ENCODE measurements around the gene HIC1.

HIC1 gene

DNA sequence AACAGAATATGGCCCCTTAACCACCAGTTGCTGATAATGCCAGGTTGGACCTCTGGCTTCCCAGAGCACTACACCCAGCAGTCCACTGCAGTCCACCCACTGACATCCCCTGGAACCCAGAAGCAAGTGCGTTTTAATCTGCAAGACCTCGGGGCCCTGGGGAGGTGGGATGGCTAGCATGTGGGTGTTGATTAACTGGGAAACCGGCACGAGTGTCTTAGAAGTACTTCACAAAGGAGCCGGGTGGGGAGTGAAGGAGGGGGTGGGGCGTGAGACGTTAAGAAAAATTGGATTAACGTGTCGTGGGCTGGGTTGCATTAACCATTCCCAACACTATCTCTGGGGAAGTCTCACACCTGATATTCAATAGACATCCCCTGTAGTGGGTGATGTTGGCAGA lies 6.1 kb upstream of the HIC1 start:
- DNase-seq = no peak

- peak; percentile 34 for DNase-seq
Observed at GRCh38 chr17:2049333-2050299, 5.3 kb upstream of the HIC1 start.

DNA sequence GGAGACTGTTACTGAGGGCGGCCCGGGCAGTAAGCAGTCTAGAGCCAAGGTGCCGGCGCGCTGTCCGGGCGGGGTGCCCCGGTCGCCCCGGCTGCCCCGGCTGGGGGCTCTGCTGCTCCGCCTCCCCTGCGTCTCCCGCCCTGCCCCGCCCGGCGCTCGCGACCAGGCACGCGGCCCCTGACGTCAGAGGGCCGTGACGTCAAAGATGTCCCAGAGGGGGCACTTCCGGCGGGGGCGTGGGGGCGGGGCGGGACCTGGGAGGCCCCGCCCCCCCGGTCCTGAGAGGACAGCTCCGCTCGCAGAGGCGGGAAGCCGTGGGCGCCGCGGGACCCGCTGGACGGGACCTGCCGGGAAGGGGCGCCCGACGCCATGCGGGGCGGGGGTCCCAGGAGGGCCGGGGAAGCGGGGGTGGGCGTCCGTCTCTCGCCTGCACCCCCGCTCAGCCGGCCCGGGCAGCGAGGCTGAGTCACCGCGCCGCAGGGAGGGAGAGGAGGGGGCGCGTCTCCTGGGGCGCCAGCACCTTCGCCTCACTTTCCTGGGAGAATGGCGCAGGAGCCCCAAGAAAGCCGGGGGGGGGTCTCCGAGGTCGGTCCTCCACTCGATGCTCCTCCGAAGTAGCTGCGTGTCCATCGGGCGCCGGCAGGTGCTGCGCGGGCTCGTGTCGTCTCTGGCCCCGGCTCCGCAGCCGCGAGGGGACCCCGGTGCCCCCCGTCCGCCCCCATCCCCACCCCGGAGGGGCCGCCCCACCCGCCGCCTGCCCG lies 4.4 kb upstream of the HIC1 start:
- DNase-seq = peak; percentile 41

DNA sequence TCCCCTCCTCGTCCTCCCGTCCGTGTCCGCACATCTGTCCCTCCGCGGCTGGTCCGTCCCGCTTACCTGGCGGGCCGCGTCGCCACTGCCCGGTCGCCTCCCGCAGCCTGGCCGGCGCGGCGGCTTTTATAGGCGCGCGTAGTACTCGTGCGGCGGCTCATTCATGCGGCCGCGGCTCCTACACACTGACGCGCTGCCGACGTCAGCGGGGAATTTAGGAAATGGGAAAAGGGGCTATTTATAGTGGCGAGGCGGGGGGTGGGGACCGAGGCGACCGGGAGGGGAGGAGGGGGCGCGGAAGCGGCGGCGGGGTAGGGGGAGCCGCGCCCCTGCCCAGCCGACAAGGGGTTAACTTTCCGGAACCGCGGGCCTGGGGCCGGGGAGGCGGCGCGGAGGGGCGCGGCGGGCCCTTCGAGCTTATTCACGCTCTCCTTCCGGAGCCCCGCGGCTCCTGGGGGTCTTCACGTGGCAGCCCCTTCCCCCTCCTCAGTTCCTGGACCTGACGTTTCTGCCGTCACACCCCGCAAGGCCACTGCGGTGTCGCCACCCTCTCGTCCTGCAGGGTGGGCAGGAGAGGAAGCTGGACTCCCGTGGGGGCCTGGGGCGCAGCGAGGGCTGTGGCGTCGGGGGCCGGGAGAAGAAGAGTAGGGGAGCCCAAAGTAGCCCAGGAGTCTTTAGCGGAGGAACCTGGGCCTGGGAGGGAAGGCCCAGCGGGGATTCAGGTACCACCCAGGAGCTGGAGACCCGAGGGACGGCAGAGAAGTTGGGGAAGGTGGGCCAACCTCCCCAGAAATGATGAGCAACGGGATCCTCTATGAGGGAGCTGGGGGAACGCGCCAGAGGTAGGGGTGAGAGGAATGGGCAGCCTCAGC lies 3.6 kb upstream of the HIC1 start:
- no peak for DNase-seq

GRCh38 chr17:2051933-2052559 lies 2.9 kb upstream of the HIC1 start:
- DNase-seq = no peak

DNA sequence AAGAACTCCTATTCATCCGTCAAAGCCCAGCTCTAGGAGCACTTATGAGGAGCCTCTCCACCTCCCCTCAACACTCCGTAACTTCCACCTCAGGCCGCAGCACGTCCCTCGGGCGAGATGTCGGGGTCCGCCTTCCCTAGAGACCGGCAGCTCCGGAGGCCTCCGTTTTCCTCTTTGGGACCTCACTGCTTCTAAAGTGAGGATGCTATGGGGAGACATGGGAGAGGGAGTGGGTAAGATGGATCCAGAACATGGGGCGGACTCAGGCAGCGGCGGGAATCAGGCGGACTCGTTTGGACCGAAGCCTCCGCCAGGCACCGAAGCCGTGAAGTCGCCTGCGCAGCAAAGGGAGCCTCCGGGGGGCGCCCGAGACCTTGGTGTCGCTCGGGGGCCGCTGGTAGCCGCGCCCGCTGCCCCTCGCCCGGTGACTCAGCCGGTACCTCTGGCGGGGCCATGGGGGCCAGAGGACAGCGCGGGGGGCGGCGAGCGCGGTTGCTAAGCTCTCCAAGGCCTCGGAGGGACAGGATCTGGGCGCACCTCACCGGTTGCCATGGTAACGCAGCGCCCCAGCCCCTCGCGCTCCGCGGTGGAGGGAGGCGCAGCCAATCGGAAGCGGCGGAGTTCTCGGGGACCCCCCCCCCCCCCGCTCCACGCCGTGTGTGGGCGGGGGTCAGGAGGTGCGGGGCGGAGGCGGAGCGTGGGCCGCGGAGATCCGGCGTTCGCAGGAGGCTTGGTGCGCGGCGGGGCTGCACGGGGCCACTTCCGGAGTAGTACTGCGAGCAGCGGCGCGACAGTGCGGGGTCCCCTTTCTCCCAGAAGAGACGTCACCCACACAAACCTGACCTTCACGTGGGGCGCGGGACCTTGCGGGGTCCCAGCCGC lies 1.3 kb upstream of the HIC1 start:
- DNase-seq = no peak

DNA sequence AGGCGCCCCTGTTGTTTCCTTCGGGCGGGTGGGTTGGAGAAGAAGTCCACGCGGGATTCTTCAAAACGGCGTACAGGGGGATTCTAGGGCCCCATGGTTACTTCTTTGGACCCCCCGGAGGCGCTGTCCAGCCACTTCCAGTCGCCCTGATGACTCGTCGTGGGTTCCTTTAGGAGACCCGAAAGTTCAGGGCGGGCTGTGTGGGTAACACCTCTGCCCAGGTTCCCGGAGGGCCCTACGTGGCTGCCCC lies 716 bp upstream of the HIC1 start:
- no peak for DNase-seq

DNA sequence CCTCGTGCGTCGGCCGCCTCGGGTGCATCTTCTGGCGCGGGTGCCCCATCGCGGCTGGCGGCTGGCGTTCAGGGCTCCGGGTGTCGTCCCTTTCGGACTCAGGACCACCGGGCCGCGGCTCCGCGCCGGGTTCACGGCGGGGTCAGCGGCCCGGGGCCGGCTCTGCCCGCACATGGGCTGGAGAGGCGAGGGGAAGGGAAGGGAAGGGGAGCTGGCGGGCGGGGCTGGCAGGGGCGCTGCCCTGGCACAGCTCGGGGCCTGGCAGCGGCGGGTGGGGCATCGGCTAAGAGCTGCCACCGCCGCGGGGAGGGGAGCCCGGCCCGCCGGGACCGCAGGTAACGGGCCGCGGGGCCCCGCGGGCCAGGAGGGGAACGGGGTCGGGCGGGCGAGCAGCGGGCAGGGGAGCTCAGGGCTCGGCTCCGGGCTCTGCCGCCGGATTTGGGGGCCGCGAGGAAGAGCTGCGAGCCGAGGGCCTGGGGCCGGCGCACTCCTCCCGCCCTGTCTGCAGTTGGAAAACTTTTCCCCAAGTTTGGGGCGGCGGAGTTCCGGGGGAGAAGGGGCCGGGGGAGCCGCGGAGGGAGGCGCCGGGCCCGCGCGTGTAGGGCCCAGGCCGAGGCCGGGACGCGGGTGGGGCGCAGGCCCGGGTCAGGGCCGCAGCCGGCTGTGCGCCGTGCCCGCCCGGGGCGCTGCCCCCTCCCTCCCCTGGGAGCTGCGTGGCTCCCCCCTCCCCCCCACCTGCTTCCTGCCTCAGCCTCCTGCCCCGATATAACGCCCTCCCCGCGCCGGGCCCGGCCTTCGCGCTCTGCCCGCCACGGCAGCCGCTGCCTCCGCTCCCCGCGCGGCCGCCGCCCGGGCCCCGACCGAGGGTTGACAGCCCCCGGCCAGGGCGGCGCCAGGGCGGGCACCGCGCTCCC lies 646 bp downstream of the HIC1 start:
- no peak for DNase-seq

- no peak for DNase-seq
Observed at GRCh38 chr17:2056206-2057174, 1.6 kb downstream of the HIC1 start.

DNA sequence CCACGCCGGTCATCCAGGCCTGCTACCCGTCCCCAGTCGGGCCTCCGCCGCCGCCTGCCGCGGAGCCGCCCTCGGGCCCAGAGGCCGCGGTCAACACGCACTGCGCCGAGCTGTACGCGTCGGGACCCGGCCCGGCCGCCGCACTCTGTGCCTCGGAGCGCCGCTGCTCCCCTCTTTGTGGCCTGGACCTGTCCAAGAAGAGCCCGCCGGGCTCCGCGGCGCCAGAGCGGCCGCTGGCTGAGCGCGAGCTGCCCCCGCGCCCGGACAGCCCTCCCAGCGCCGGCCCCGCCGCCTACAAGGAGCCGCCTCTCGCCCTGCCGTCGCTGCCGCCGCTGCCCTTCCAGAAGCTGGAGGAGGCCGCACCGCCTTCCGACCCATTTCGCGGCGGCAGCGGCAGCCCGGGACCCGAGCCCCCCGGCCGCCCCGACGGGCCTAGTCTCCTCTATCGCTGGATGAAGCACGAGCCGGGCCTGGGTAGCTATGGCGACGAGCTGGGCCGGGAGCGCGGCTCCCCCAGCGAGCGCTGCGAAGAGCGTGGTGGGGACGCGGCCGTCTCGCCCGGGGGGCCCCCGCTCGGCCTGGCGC lies 2.4 kb downstream of the HIC1 start:
- DNase-seq = no peak

- no peak for DNase-seq
Observed at GRCh38 chr17:2057760-2058585, 3.1 kb downstream of the HIC1 start.

GRCh38 chr17:2058586-2059546 lies 4.0 kb downstream of the HIC1 start:
- DNase-seq = no peak

DNA sequence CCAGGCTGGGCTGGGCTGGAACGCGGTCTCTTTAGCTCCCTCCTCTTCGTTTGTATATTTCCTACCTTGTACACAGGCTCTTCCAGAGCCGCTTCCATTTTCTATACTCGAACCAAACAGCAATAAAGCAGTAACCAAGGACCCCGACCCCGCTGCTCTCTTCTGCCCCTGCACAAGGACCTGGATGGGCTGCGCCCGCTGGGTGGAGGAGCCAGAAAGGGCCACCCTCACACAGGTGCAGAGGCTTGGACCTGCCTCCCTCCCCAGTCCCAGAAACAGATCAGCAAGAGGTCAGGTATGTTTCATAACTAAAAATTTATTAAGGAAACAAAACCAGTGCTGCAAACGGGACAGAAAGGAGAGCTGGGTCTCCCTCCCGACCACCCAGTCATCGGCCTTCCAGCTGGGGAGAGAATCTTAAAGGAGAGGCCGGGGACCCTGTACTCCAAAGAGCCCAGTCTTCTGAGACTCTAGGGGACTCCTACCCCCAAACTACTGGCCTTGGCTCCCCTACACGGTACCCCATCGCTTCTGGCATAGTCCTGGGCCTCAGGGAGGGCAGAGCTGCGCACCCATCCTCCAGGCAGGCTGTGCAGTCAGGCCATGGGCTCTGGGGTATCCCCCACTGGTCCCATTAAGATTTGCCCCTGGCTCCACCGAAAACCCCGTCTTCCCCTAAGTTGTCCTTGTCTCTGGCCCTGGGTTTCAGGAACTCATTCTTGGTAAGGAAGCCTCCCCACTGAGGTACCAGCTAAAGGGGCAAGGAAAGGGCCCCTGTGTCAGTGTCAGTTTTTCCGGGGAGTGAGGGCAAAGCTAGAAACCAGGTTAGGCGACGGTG lies 4.9 kb downstream of the HIC1 start:
- DNase-seq = no peak

DNA sequence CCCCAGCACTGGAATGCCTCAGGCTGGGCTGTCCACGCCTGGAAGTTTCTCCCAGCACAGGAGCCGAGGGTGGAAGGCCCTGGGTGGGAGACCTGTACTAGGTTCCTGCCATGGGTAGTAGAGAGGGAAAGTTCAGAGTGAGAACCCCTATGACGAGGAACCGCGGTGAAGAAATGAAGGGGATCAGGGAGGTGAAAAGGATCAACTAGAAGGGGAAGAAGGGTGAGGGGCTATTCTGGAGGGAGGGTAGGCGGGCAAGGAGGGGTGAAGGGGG lies 5.4 kb downstream of the HIC1 start:
- no peak for DNase-seq

DNA sequence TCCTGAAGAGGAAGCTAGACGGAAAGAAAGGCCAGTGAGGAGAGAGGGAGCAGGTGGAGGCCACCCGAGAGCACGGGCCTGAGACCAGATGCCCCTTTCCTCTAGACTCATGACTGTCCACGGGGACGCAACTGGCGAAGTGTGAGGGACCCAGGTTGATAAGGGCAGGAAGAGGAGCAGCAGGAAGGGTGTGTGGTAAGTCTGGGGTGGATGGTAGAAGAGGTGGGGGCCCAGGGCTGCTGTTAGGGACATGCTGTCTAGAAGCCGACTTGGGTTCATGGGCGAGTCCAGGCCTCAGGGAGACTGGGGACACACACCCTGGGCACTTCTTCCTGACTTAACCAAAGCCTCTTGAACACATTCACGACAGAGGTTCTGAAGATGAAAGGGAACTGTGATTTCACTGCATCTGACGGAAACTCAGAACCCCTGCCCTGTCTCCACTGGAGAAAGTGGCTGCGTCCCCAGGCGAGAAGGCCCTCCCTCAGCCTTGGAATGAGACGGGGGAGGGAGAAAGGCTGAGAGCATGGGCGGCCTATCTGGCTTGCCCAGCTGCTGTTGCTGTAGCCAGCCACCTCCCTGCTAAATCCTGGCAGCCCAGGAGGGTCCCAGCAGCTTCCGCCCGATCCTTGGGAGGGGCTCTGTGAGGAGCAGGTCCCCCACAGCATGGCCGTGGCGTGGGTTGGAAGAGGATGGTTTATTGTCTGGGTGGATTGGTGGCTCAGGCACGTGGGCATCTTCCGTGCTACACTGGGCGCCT lies 6.0 kb downstream of the HIC1 start:
- no peak for DNase-seq
